ENCODE data around the gene UBAP2. TPM values are rescaled to one million over a fixed set of nuclear protein-coding genes. Genes with fewer than 3 reads are reported as not detected.

The UBAP2 gene
- total RNA-seq, 1 experiment from 2014 or later = 60.8 TPM

DNA sequence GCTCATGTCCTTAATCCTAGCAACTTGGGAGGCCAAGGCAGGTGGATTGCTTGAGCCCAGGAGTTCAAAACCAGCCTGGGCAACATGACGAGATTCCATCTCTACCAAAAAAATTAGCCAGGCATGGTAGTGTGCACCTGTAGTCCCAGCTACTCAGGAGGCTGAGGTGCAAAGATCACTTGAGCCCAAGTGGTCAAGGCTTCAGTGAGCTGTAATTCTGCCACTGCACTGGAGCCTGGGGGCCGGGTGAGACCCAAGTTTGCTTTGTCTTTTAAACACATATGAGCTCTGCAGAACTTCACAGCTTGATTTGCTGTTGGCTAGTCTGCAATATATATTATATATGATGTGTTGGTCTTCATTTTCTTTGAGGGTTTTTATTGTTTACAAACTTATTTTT lies 141.9 kb downstream of the UBAP2 start:
- no peak overlapping the region; a peak in 1 of 7 replicates for H3K27ac Mint-ChIP-seq
- H3K27me3 Mint-ChIP-seq (ENCODE audit: low read depth) = no peaks in the 10 kb centered on the region
- Histone ChIP-seq H2BK12ac (ENCODE audit: insufficient read length, low read depth, low read length) (no peak overlapping the region), H3K27ac (ENCODE audit: insufficient read length, low read depth, low read length) (no peak overlapping the region), H4K5ac (ENCODE audit: insufficient read length, low read depth, low read length) (no peak overlapping the region), H3K23ac (ENCODE audit: insufficient read length, low read depth, low read length) (no peak overlapping the region), H2BK5ac (ENCODE audit: insufficient read length, low read length) (no peak overlapping the region), H2BK15ac (ENCODE audit: low read depth, low read length) (no peak overlapping the region), H4K91ac (ENCODE audit: insufficient read length, low read depth, low read length) (no peak overlapping the region), H3K56ac (ENCODE audit: insufficient read length, low read depth, low read length) (no peak overlapping the region), H3K79me1 (ENCODE audit: insufficient read depth, low read depth, low read length, poor library complexity, severe bottlenecking) (peaks cover 8% of the 10 kb centered on the region), H2AK5ac (ENCODE audit: insufficient read length, low read length) (no peak overlapping the region), H3K79me2 (ENCODE audit: insufficient read depth, low read length) (0 out of 2 replicates have a peak, but pooled peaks cover 2% of the 10 kb centered on the region), H3K14ac (ENCODE audit: insufficient read depth, low read length) (no peak overlapping the region), H3K23me2 (ENCODE audit: insufficient read length, low read depth, low read length, poor library complexity, severe bottlenecking) (no peaks in the 10 kb centered on the region), H2BK120ac (ENCODE audit: low read depth, low read length, poor library complexity, severe bottlenecking) (no peak overlapping the region), H4K20me1 (ENCODE audit: control insufficient read depth, insufficient read depth, insufficient read length) (peaks cover 3% of the 10 kb centered on the region), H3K4me1 (ENCODE audit: insufficient read depth, low read length) (no peaks in the 10 kb centered on the region), H3K18ac (ENCODE audit: insufficient read length, low read depth, low read length) (no peak overlapping the region), H4K8ac (replicated peaks; ENCODE audit: insufficient read length, low read depth, low read length) (no peak overlapping the region), H2BK20ac (ENCODE audit: low read depth, low read length, poor library complexity, severe bottlenecking) (no peak overlapping the region), H3K27me3 (ENCODE audit: insufficient read depth, low read length) (no peaks in the 10 kb centered on the region), H2AFZ (ENCODE audit: low read length) (no peak overlapping the region), H3T11ph (ENCODE audit: low read length) (no peak overlapping the region), H3K4me2 (ENCODE audit: insufficient read depth, insufficient read length, low read length) (no peak overlapping the region), H3K9ac (ENCODE audit: extremely low read depth, insufficient read length, low read length) (no peak overlapping the region), H3K9me3 (ENCODE audit: control insufficient read depth, low read depth, low read length) (no peaks in the 10 kb centered on the region), H3K4ac (ENCODE audit: low read depth, low read length) (no peak overlapping the region)
- peaks cover 8 to 18% (median 17%) of the 10 kb centered on the region in 3 experiments for H3K36me3 Mint-ChIP-seq (ENCODE audit: insufficient read depth in 1 of 3, low read depth in 3 of 3)
- DNase-seq = no peak
- TF ChIP-seq, protein P1, sequence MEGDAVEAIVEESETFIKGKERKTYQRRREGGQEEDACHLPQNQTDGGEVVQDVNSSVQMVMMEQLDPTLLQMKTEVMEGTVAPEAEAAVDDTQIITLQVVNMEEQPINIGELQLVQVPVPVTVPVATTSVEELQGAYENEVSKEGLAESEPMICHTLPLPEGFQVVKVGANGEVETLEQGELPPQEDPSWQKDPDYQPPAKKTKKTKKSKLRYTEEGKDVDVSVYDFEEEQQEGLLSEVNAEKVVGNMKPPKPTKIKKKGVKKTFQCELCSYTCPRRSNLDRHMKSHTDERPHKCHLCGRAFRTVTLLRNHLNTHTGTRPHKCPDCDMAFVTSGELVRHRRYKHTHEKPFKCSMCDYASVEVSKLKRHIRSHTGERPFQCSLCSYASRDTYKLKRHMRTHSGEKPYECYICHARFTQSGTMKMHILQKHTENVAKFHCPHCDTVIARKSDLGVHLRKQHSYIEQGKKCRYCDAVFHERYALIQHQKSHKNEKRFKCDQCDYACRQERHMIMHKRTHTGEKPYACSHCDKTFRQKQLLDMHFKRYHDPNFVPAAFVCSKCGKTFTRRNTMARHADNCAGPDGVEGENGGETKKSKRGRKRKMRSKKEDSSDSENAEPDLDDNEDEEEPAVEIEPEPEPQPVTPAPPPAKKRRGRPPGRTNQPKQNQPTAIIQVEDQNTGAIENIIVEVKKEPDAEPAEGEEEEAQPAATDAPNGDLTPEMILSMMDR (conservative IDR thresholded peaks at IDR 0.05) = no peak
- no peak overlapping the region for H3K4me3 Mint-ChIP-seq
- H3K9me3 Mint-ChIP-seq = peaks cover 0 to 3% of the 10 kb centered on the region in 2 experiments; a peak in 1 of 5 replicates
- no CpG with 5 or more reads among the region's 2 CpGs for WGBS (ENCODE audit: extremely low coverage, insufficient read length, low lambda C conversion rate)
- H3K4me1 Mint-ChIP-seq = peaks cover 39 to 46% of the 10 kb centered on the region in 2 experiments

Measured in H9 (cell line).